NCI-H1436 treated with DMSO at 0.1 percent for 48 hours (cell line): ENCODE results near the gene CD46.

ENCODE experiments used
- DNase-seq: peaks from one replicate; lab custom pipeline; 2025; lab: John Stamatoyannopoulos, UW

Gene CD46

DNA sequence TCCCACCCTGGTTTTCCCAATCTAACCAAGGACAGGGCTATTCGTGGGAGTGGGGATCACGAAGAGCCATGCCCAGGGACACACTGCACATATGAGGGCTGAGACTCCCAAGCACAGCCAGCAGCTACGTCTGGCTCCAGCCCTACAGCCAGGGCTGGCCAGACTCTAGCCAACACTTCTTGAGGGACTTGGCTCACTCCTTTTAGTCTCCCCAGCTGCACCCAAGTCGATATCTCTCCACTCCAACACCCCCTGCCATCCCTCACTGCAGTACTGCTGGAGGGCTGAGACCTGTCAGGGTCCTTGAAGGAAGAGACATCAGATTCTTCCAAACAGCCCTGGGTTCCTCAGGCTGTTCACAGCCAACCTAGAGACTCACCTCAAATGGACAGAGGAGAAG is 62.6 kb downstream of the CD46 start:
- no peak for DNase-seq

GRCh38 chr1:207815466-207815865 is 63.6 kb downstream of the CD46 start:
- DNase-seq: no peak

GRCh38 chr1:207815913-207816291 is 64.0 kb downstream of the CD46 start:
- DNase-seq: no peak

- no peak for DNase-seq
These were observed 65.3 kb downstream of the CD46 start for GRCh38 chr1:207817166-207817565.

GRCh38 chr1:207817778-207818751 is 66.2 kb downstream of the CD46 start:
- no peak for DNase-seq

DNA sequence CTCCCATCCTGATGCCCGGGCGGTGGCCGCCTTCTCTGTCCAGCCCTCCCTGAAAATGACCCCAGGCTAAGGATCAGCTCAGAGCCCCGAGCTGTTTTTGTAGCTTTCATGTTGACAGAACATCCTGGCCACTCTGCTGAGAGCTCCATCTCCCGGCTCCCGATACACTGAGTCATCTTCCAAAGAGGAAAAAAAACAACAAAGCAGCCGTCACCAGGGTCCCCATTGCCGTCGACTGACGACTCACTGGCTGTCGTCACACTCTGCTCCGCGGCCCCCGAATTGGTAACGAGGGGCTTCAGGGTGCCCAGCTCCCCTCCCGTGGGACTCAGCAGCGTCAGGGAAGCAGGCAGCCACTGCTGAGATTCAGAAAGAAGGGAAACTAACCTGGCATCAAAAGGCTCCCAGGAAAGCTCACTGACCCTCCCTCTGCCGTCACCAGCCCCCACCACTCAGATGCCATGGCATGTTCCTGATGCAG is 67.2 kb downstream of the CD46 start:
- no peak for DNase-seq

- no peak for DNase-seq
These were observed 69.0 kb downstream of the CD46 start for GRCh38 chr1:207820568-207821463.

GRCh38 chr1:207821464-207822045 is 69.7 kb downstream of the CD46 start:
- DNase-seq: no peak

DNA sequence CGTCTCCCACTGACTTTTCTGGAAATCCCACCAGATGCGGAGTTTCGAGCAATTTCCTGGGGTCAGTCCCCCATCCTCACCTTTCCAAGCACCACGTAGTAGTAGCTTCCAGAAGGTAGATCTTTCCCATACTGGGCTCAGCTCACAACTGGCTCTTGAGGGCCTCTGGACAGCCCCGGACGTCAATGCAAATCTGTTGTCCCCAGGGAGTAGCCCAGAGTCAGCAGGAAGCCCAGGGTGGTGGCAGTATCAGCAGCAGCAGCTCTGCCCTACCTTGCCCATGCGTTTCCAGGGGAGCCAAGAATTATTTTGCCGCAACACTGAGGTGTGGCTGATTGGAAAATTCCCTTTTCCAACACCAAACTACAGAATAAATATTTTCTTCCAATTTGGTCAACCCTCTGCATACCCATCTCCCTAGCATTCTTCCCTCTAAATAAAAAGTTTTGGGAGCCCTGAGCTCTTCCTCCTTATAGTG is 70.3 kb downstream of the CD46 start:
- no peak for DNase-seq

GRCh38 chr1:207822602-207823451 is 71.0 kb downstream of the CD46 start:
- DNase-seq: no peak

DNA sequence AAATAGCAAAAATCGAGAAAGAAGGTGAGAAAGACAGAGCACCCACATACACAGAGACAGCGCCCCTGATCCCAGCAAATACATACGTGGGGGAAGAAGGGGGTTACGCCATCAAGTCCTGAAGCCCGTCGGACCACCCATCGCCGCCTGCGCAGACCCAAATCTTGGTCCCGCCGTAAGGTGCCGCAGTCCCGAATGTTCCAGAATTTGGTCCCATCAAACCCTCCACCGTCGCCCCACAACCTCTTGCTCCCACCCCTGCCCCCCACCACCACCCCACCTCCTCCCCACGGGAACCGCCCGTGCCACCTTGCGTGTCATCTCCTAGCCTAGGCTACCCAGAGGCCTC is 71.7 kb downstream of the CD46 start:
- DNase-seq: no peak

- DNase-seq: no peak
These were observed 72.2 kb downstream of the CD46 start for GRCh38 chr1:207823880-207824566.

DNA sequence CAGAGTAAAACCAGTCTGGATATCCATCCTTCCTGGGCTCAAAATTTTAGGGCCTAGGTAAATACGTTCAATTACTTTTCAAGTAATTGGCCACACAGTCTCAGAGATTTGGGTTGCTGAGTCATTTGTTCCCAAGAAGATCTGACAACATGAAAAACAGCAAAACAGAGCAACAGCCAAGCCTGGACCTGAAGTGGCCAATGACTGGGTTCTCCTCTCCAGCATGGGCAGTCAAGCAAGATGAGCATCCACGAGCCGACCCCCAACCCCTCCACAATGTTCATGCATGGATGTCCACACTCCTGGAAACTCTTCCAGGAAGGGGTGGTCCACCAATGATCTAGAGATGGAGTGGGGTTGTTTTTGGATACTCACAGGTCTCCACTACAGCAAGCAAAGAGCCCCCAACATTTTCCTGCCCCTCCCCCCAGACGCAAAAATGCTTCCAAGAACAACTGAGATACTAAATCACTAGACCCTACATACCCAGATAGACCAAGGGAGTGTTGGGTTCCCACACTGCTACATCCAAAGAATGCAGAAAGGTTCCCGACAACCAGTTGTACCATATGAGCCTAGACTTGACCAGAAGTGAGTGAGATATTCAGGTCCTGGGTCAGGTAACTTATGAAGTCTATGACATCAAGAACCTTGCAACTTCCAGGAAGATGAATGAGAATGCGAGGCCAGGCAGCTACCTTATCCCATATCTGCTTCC is 73.0 kb downstream of the CD46 start:
- DNase-seq: no peak

DNA sequence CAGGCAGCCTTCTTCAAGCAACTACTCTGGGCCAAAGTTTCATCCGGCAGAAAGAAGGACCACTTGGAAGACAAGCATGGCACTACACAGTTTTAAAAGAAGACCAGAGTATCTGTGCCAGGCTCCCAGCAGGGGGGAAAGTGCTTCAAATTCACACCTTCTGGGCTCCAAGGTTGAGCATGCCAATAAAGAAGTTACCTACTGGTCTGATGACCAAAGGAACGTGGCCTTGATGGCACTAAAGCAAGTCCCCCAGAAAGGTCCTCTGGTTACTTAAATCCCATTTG is 73.5 kb downstream of the CD46 start:
- no peak for DNase-seq

GRCh38 chr1:207825719-207826556 is 74.1 kb downstream of the CD46 start:
- DNase-seq: no peak

DNA sequence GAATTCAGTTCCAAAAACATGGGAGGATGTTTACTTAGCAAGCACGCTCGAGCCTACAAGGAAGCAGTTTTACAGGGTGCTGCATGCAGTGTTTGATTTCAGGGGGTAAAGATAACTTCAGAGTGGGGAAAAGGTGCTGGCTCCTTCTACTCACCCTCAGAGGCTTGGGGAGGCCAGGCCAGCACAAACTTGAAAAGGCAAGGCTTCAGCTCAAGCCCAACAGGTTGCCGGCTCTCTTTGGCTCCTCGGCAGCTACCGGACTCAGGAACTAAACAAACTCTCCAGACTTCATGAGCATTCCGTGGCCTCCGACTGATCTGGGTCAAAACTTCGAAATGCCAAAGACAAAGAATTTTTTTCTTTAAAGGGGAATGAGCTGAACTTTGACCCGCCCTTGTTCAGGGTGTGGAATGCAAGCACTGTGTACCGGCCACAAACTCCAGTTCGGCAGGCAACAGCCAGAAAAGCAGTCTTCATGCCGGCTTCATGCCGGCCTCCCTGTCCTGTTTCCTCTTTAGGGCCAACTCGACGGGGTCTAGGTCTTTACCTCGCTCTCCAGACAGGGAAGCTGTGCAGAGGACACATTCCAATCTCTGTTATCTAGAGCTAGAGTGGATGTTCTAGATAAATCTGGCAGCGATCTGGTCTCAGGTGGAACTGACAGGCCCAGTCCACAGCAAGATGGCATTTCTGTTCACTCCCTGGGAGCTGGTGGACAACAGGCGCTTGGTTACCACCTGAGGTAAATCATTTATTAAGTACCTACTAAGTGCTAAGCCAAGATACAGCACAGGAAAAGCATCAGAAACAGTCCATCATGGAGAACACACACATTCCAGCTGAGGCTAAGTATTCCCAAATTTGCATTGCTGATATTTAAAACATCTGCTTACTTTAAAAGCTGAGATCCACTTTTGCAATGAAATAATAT is 75.0 kb downstream of the CD46 start:
- no peak for DNase-seq

DNA sequence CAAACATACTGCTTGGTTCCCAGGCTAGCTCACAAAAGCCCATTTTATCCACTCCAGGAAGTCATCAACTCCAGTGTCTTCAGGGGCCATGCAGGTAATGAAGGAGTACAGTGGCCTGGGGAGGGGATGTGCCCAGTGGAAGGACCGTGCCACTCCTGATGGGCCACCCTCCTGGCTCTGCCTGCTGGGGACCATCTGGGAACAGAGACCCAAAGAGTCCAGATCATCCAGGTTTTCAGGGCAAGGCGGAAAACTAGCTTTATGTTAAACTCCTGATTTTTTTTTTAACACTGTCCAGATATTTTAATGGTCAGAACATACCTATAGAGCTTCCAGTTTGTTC is 75.6 kb downstream of the CD46 start:
- DNase-seq: no peak

DNA sequence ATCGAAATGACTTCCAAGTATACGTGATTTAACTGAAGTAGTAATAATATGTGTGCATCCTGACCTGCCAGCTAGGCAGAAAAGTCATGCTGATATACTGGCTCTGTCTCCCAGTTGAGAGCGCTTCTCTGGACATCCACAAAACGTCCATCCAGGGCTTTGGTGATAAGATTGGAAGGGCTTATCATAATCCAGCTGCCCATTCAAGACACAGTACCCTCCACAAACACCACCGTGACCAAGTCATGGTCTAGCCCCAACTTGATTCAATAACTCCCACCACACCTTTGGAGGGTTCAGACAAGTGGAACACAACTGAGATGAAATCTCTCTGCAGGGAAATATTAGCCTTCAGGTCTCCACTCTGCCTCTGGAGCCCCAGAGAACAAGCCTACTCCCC is 76.2 kb downstream of the CD46 start:
- no peak for DNase-seq
